ENCODE results near the gene DUSP22. TPM values are rescaled to one million over a fixed set of nuclear protein-coding genes. Genes with fewer than 3 reads are reported as not detected.
"Not testable (repeated sequence)": the region's sequence is repeated elsewhere in the genome, so short reads cannot be mapped to it uniquely, and the experiment has no call there.

Gene DUSP22
- total RNA-seq, 1 donor = 17.0 TPM

GRCh38 chr6:365835-366234, 73.5 kb downstream of the DUSP22 start:
- no peak for DNase-seq (ENCODE audit: low read depth)
- TF ChIP-seq CTCF (IDR thresholded peaks at IDR 0.05; ENCODE audit: insufficient read depth, low read length) = no peak
- no peak overlapping the region for H3K4me3 ChIP-seq (ENCODE audit: low read depth, low read length)

- no peak for TF ChIP-seq CTCF (IDR thresholded peaks at IDR 0.05; ENCODE audit: insufficient read depth, low read length)
- peak; percentile 15 for DNase-seq (ENCODE audit: low read depth)
- no peak overlapping the region for H3K4me3 ChIP-seq (ENCODE audit: low read depth, low read length)
These were observed 74.4 kb downstream of the DUSP22 start for GRCh38 chr6:366389-367297.

GRCh38 chr6:367298-367794, 75.1 kb downstream of the DUSP22 start:
- H3K4me3 ChIP-seq (ENCODE audit: low read depth, low read length) = no peak overlapping the region
- TF ChIP-seq CTCF (IDR thresholded peaks at IDR 0.05; ENCODE audit: insufficient read depth, low read length) = no peak
- DNase-seq (ENCODE audit: low read depth) = no peak

GRCh38 chr6:367891-368630, 75.8 kb downstream of the DUSP22 start:
- no peak overlapping the region for H3K4me3 ChIP-seq (ENCODE audit: low read depth, low read length)
- TF ChIP-seq CTCF (IDR thresholded peaks at IDR 0.05; ENCODE audit: insufficient read depth, low read length) = no peak
- DNase-seq (ENCODE audit: low read depth) = no peak

- no peak for DNase-seq (ENCODE audit: low read depth)
- no peak overlapping the region for H3K4me3 ChIP-seq (ENCODE audit: low read depth, low read length)
- no peak for TF ChIP-seq CTCF (IDR thresholded peaks at IDR 0.05; ENCODE audit: insufficient read depth, low read length)
These were observed 77.5 kb downstream of the DUSP22 start for GRCh38 chr6:369559-370431.

- DNase-seq (ENCODE audit: low read depth) = no peak
- H3K4me3 ChIP-seq (ENCODE audit: low read depth, low read length) = no peak overlapping the region
- TF ChIP-seq CTCF (IDR thresholded peaks at IDR 0.05; ENCODE audit: insufficient read depth, low read length) = no peak
These were observed 78.3 kb downstream of the DUSP22 start for GRCh38 chr6:370555-370954.

- DNase-seq (ENCODE audit: low read depth); H3K4me3 ChIP-seq (ENCODE audit: low read depth, low read length): not testable (repeated sequence)
These were observed 79.6 kb downstream of the DUSP22 start for GRCh38 chr6:371851-372250.

All from fibroblast of the aortic adventitia (primary cell).